ENCODE results near the gene PPARG. TPM values are rescaled to one million over a fixed set of nuclear protein-coding genes. Genes with fewer than 3 reads are reported as not detected.

Gene PPARG
- polyA plus RNA-seq, 1 donor (not counting 4 experiments of a cell fraction or from before 2014, with no cell fraction given): 3.1 TPM

GRCh38 chr3:12416731-12417130, 127.9 kb downstream of the PPARG start:
- no peaks in the 10 kb centered on the region for H3K9me3 ChIP-seq (ENCODE audit: control insufficient read depth, low read depth, low read length)
- no peak for TF ChIP-seq EZH2 (IDR thresholded peaks at IDR 0.05; ENCODE audit: low read length)
- TF ChIP-seq CTCF (optimal IDR thresholded peaks at IDR 0.05 in 1 of 3, IDR thresholded peaks at IDR 0.05 in 1 of 3, conservative IDR thresholded peaks at IDR 0.05 in 1 of 3; ENCODE audit: extremely low read depth in 1 of 3, insufficient read depth in 2 of 3, low read length in 3 of 3): no peak
- no peak overlapping the region for H3K27ac ChIP-seq (ENCODE audit: control insufficient read depth, insufficient read depth, low read length)
- H3K4me1 ChIP-seq (ENCODE audit: control insufficient read depth, extremely low read depth, insufficient read depth, low read length): no peaks in the 10 kb centered on the region
- H3K4me2 ChIP-seq (ENCODE audit: control insufficient read depth, extremely low read depth, insufficient read depth, low read depth, low read length): no peak overlapping the region
- FAIRE-seq (no peak), DNase-seq (ENCODE audit: low read depth, low spot score) (no peak)
- H3K9ac ChIP-seq (ENCODE audit: control insufficient read depth, extremely low read depth, insufficient read depth, low read length): no peak overlapping the region
- H2AFZ ChIP-seq (ENCODE audit: control insufficient read depth, low read length): no peak overlapping the region
- no peaks in the 10 kb centered on the region for H3K79me2 ChIP-seq (ENCODE audit: control insufficient read depth, insufficient read depth, low read length)
- H3K36me3 ChIP-seq (ENCODE audit: control insufficient read depth in 2 of 2, extremely low read depth in 1 of 2, insufficient read depth in 2 of 2, low read length in 2 of 2): no peaks in the 10 kb centered on the region
- dilution Hi-C loops (cut with MboI; ENCODE audit: extremely low pct_ligation_motif_present, low sequenced_read_pairs): no loop called here
- no peak overlapping the region for H3K4me3 ChIP-seq (ENCODE audit: control insufficient read depth in 2 of 3, extremely low read depth in 1 of 3, insufficient read depth in 2 of 3, low read depth in 1 of 3, low read length in 3 of 3)
- no peaks in the 10 kb centered on the region for H3K27me3 ChIP-seq (ENCODE audit: control insufficient read depth, extremely low read depth, insufficient read depth, low read length)
- no peaks in the 10 kb centered on the region for H4K20me1 ChIP-seq (ENCODE audit: control insufficient read depth, extremely low read depth, insufficient read depth, low read length)
- H3K9me1 ChIP-seq (ENCODE audit: control insufficient read depth, extremely low read depth, insufficient read depth, low read length): no peaks in the 10 kb centered on the region

- H3K4me2 ChIP-seq (ENCODE audit: control insufficient read depth, extremely low read depth, insufficient read depth, low read depth, low read length): no peak overlapping the region
- no peaks in the 10 kb centered on the region for H3K4me1 ChIP-seq (ENCODE audit: control insufficient read depth, extremely low read depth, insufficient read depth, low read length)
- no peak overlapping the region for H3K27ac ChIP-seq (ENCODE audit: control insufficient read depth, insufficient read depth, low read length)
- peaks cover 9% of the 10 kb centered on the region for H3K27me3 ChIP-seq (ENCODE audit: control insufficient read depth, extremely low read depth, insufficient read depth, low read length)
- DNase-seq (ENCODE audit: low read depth, low spot score) (no peak), FAIRE-seq (no peak)
- H3K4me3 ChIP-seq (ENCODE audit: control insufficient read depth in 2 of 3, extremely low read depth in 1 of 3, insufficient read depth in 2 of 3, low read depth in 1 of 3, low read length in 3 of 3): no peak overlapping the region
- H3K9me3 ChIP-seq (ENCODE audit: control insufficient read depth, low read depth, low read length): no peaks in the 10 kb centered on the region
- no peaks in the 10 kb centered on the region for H3K79me2 ChIP-seq (ENCODE audit: control insufficient read depth, insufficient read depth, low read length)
- no peaks in the 10 kb centered on the region for H3K9me1 ChIP-seq (ENCODE audit: control insufficient read depth, extremely low read depth, insufficient read depth, low read length)
- no peaks in the 10 kb centered on the region for H3K36me3 ChIP-seq (ENCODE audit: control insufficient read depth in 2 of 2, extremely low read depth in 1 of 2, insufficient read depth in 2 of 2, low read length in 2 of 2)
- dilution Hi-C loops (cut with MboI; ENCODE audit: extremely low pct_ligation_motif_present, low sequenced_read_pairs): no loop called here
- no peak overlapping the region for H2AFZ ChIP-seq (ENCODE audit: control insufficient read depth, low read length)
- H3K9ac ChIP-seq (ENCODE audit: control insufficient read depth, extremely low read depth, insufficient read depth, low read length): no peak overlapping the region
- H4K20me1 ChIP-seq (ENCODE audit: control insufficient read depth, extremely low read depth, insufficient read depth, low read length): no peaks in the 10 kb centered on the region
- TF ChIP-seq EZH2 (IDR thresholded peaks at IDR 0.05; ENCODE audit: low read length) (no peak), CTCF (optimal IDR thresholded peaks at IDR 0.05 in 1 of 3, IDR thresholded peaks at IDR 0.05 in 1 of 3, conservative IDR thresholded peaks at IDR 0.05 in 1 of 3; ENCODE audit: extremely low read depth in 1 of 3, insufficient read depth in 2 of 3, low read length in 3 of 3) (no peak)
These were observed 131.5 kb downstream of the PPARG start for GRCh38 chr3:12420393-12420792.
